ENCODE results near the gene VAV3. TPM values are rescaled to one million over a fixed set of nuclear protein-coding genes. Genes with fewer than 3 reads are reported as not detected.

VAV3 gene
- polyA plus RNA-seq, 1 donor (not counting 4 experiments of a cell fraction or from before 2014, with no cell fraction given), result 19.6 TPM

GRCh38 chr1:107942814-107943213, 22.2 kb downstream of the VAV3 start:
- H2AFZ ChIP-seq (ENCODE audit: control insufficient read depth, low read length), result no peak overlapping the region
- FAIRE-seq (no peak), DNase-seq (ENCODE audit: low read depth, low spot score) (no peak)
- no peak overlapping the region for H3K4me3 ChIP-seq (ENCODE audit: control insufficient read depth in 2 of 3, extremely low read depth in 1 of 3, insufficient read depth in 2 of 3, low read depth in 1 of 3, low read length in 3 of 3)
- no peaks in the 10 kb centered on the region for H3K36me3 ChIP-seq (ENCODE audit: control insufficient read depth in 2 of 2, extremely low read depth in 1 of 2, insufficient read depth in 2 of 2, low read length in 2 of 2)
- H3K9me3 ChIP-seq (ENCODE audit: control insufficient read depth, low read depth, low read length), result no peaks in the 10 kb centered on the region
- no peak overlapping the region for H3K9ac ChIP-seq (ENCODE audit: control insufficient read depth, extremely low read depth, insufficient read depth, low read length)
- dilution Hi-C loops (cut with MboI; ENCODE audit: extremely low pct_ligation_motif_present, low sequenced_read_pairs), result no loop called here
- H3K4me2 ChIP-seq (ENCODE audit: control insufficient read depth, extremely low read depth, insufficient read depth, low read depth, low read length), result no peak overlapping the region
- no peaks in the 10 kb centered on the region for H3K79me2 ChIP-seq (ENCODE audit: control insufficient read depth, insufficient read depth, low read length)
- H4K20me1 ChIP-seq (ENCODE audit: control insufficient read depth, extremely low read depth, insufficient read depth, low read length), result no peaks in the 10 kb centered on the region
- H3K27ac ChIP-seq (ENCODE audit: control insufficient read depth, insufficient read depth, low read length), result no peak overlapping the region
- no peaks in the 10 kb centered on the region for H3K4me1 ChIP-seq (ENCODE audit: control insufficient read depth, extremely low read depth, insufficient read depth, low read length)
- H3K9me1 ChIP-seq (ENCODE audit: control insufficient read depth, extremely low read depth, insufficient read depth, low read length), result no peaks in the 10 kb centered on the region
- TF ChIP-seq CTCF (optimal IDR thresholded peaks at IDR 0.05 in 1 of 3, IDR thresholded peaks at IDR 0.05 in 1 of 3, conservative IDR thresholded peaks at IDR 0.05 in 1 of 3; ENCODE audit: extremely low read depth in 1 of 3, insufficient read depth in 2 of 3, low read length in 3 of 3), result no peak
- no peak for TF ChIP-seq EZH2 (IDR thresholded peaks at IDR 0.05; ENCODE audit: low read length)
- H3K27me3 ChIP-seq (ENCODE audit: control insufficient read depth, extremely low read depth, insufficient read depth, low read length), result no peaks in the 10 kb centered on the region

GRCh38 chr1:107941531-107941930, 23.4 kb downstream of the VAV3 start:
- H3K79me2 ChIP-seq (ENCODE audit: control insufficient read depth, insufficient read depth, low read length), result no peaks in the 10 kb centered on the region
- H4K20me1 ChIP-seq (ENCODE audit: control insufficient read depth, extremely low read depth, insufficient read depth, low read length), result peaks cover 4% of the 10 kb centered on the region
- dilution Hi-C loops (cut with MboI; ENCODE audit: extremely low pct_ligation_motif_present, low sequenced_read_pairs), result no loop called here
- TF ChIP-seq CTCF (optimal IDR thresholded peaks at IDR 0.05 in 1 of 3, IDR thresholded peaks at IDR 0.05 in 1 of 3, conservative IDR thresholded peaks at IDR 0.05 in 1 of 3; ENCODE audit: extremely low read depth in 1 of 3, insufficient read depth in 2 of 3, low read length in 3 of 3) (no peak), EZH2 (IDR thresholded peaks at IDR 0.05; ENCODE audit: low read length) (no peak)
- no peak overlapping the region for H3K4me2 ChIP-seq (ENCODE audit: control insufficient read depth, extremely low read depth, insufficient read depth, low read depth, low read length)
- H3K27ac ChIP-seq (ENCODE audit: control insufficient read depth, insufficient read depth, low read length), result no peak overlapping the region
- FAIRE-seq (no peak), DNase-seq (ENCODE audit: low read depth, low spot score) (no peak)
- H3K9me3 ChIP-seq (ENCODE audit: control insufficient read depth, low read depth, low read length), result no peaks in the 10 kb centered on the region
- H3K27me3 ChIP-seq (ENCODE audit: control insufficient read depth, extremely low read depth, insufficient read depth, low read length), result no peaks in the 10 kb centered on the region
- no peak overlapping the region for H3K9ac ChIP-seq (ENCODE audit: control insufficient read depth, extremely low read depth, insufficient read depth, low read length)
- peaks cover 9% of the 10 kb centered on the region for H3K4me1 ChIP-seq (ENCODE audit: control insufficient read depth, extremely low read depth, insufficient read depth, low read length)
- no peaks in the 10 kb centered on the region for H3K9me1 ChIP-seq (ENCODE audit: control insufficient read depth, extremely low read depth, insufficient read depth, low read length)
- no peaks in the 10 kb centered on the region for H3K36me3 ChIP-seq (ENCODE audit: control insufficient read depth in 2 of 2, extremely low read depth in 1 of 2, insufficient read depth in 2 of 2, low read length in 2 of 2)
- no peak overlapping the region for H3K4me3 ChIP-seq (ENCODE audit: control insufficient read depth in 2 of 3, extremely low read depth in 1 of 3, insufficient read depth in 2 of 3, low read depth in 1 of 3, low read length in 3 of 3)
- H2AFZ ChIP-seq (ENCODE audit: control insufficient read depth, low read length), result no peak overlapping the region
